Stomach (tissue), 9 donors: ENCODE data around the gene ADAMTSL3. TPM values are rescaled to one million over a fixed set of nuclear protein-coding genes. Genes with fewer than 3 reads are reported as not detected.
A peak's percentile ranks its signal among the peaks of the same experiment; 100 is the strongest.

Source experiments
- DNase-seq, 2 donors: peaks; one replicate each; pipeline versions ENCODE4 v3.0.0 to v3.0.0-alpha.2; 2013 to 2019
- H3K27ac ChIP-seq, 5 donors: fragments of 200-600 bp in 4 of 5; sonication (generic) in 4 of 5; one replicate each; pipeline ENCODE4 v1.5.1; 2013 to 2019; ENCODE audit warnings: mild to moderate bottlenecking in 1 of 5, moderate library complexity in 1 of 5
- H3K27me3 ChIP-seq, 3 donors: fragments of 200-600 bp; sonication (generic); one replicate each; pipeline ENCODE4 v1.5.1; 2017 to 2019; ENCODE audit warnings: mixed run types in 1 of 3
- H3K36me3 ChIP-seq, 4 donors: fragments of 200-600 bp; sonication (generic); 1 replicate in 3 of 4; 2 replicates in 1 of 4; pipeline ENCODE4 v1.5.1; 2016 to 2019
- H3K4me1 ChIP-seq, 4 donors: fragments of 200-600 bp; sonication (generic); one replicate each; pipeline ENCODE4 v1.5.1; 2016 to 2019
- H3K4me3 ChIP-seq, 4 donors: fragments of 200-600 bp; sonication (generic) in 3 of 4; one replicate each; pipeline ENCODE4 v1.5.1; 2016 to 2019; ENCODE audit warnings: mild to moderate bottlenecking in 1 of 4
- H3K9me3 ChIP-seq, 4 donors: fragments of 200-600 bp; sonication (generic); one replicate each; pipeline ENCODE4 v1.5.1; 2016 to 2019
- EP300 ChIP-seq: sonication (generic); formaldehyde crosslinking; IDR thresholded peaks from one replicate; pipeline ENCODE4 v1.6.1; 2017; ENCODE audit warnings: antibody characterized with exemption
- POLR2A ChIP-seq, 4 donors: fragments of 450-650 bp; IDR thresholded peaks; one replicate each; pipeline ENCODE4 v1.6.1; 2016; ENCODE audit warnings: antibody characterized with exemption in 4 of 4, control low read depth in 2 of 4, mild to moderate bottlenecking in 1 of 4, moderate library complexity in 1 of 4
- POLR2AphosphoS5 ChIP-seq, 3 donors: sonication (generic); formaldehyde crosslinking; IDR thresholded peaks; one replicate each; pipeline ENCODE4 v1.6.1; 2016; ENCODE audit warnings: antibody characterized with exemption in 3 of 3
- WGBS, 5 donors: extraction: QIAGEN DNeasy Blood & Tissue Kit in 3 of 5; methylation state at CpG; one replicate each; pipeline versions ENCODE4 v1.1.5 to v1.1.7; 2013 to 2018; 5-methylcytosine and 5-hydroxymethylcytosine counted together
- intact Hi-C: fragments of 100-400 bp; cut with DNase I; formaldehyde crosslinking; loops from one replicate; pipeline ENCODE4 v1.15.1; 2023; ENCODE audit warnings: low total_unique reads
- polyA plus RNA-seq, 3 donors: library from polyadenylated mRNA; stranded (reverse); fragments of 200-250 nt; gene quantifications; one replicate each; pipeline ENCODE4 v1.2.3, GENCODE V29; 2013
- total RNA-seq, 5 donors: library from RNA; depleted of rRNA; stranded (reverse); fragments of >200 nt; gene quantifications; one replicate each; pipeline versions ENCODE4 v1.1.0 to v1.2.3, GENCODE V29; 2014 to 2016
- TF ChIP-seq, protein P1 (sequence below), 7 experiments: fragments of 450-650 bp in 4 of 7; fragments of 200-600 bp in 3 of 7; sonication (generic) in 3 of 7; IDR thresholded peaks; one replicate each; pipeline ENCODE4 v1.5.1; 2016 to 2019; ENCODE audit warnings: antibody characterized with exemption in 7 of 7, control low read depth in 2 of 7, mild to moderate bottlenecking in 1 of 7
- donor health status: healthy with polysubstance abuse.
- donor health status: Bipolar disorder and iron deficiency.
- donor health status: healthy.

Gene ADAMTSL3
- total and polyA plus RNA-seq, 8 donors = 1.1 to 54.9 (median 6.0) TPM

DNA sequence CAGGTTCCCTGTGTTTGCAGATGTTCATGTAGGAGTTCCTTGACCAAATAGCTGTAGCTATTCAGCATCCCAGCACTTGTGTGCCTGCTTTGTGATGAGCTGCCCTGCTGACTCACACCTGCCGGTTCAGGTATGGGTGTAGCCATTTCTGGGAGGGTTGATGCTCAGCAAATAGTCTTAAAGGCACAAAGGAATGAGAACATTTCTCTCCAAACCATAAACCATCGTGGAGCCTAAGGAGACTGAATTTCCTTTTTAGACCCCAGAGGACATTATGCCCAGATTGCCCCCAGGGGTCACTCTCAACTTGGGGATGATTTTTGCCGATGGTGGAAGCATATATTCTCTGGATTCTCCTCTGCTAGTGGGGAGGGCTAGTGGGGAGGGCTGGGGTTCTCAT, 80.6 kb downstream of the ADAMTSL3 start:
- DNase-seq = no peak
- intact Hi-C loops = no loop called here
- Histone ChIP-seq H3K4me1 (no peaks in the 10 kb centered on the region), H3K27ac (no peak overlapping the region), H3K27me3 (no peaks in the 10 kb centered on the region), H3K9me3 (no peaks in the 10 kb centered on the region), H3K36me3 (no peaks in the 10 kb centered on the region), H3K4me3 (no peak overlapping the region)
- no peak for TF ChIP-seq POLR2AphosphoS5 (IDR thresholded peaks at IDR 0.05)
- no peak for TF ChIP-seq POLR2A (IDR thresholded peaks at IDR 0.05)
- TF ChIP-seq, protein P1, sequence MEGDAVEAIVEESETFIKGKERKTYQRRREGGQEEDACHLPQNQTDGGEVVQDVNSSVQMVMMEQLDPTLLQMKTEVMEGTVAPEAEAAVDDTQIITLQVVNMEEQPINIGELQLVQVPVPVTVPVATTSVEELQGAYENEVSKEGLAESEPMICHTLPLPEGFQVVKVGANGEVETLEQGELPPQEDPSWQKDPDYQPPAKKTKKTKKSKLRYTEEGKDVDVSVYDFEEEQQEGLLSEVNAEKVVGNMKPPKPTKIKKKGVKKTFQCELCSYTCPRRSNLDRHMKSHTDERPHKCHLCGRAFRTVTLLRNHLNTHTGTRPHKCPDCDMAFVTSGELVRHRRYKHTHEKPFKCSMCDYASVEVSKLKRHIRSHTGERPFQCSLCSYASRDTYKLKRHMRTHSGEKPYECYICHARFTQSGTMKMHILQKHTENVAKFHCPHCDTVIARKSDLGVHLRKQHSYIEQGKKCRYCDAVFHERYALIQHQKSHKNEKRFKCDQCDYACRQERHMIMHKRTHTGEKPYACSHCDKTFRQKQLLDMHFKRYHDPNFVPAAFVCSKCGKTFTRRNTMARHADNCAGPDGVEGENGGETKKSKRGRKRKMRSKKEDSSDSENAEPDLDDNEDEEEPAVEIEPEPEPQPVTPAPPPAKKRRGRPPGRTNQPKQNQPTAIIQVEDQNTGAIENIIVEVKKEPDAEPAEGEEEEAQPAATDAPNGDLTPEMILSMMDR (IDR thresholded peaks at IDR 0.05) = no peak
- TF ChIP-seq EP300 = no peak
- 44 to 59% (median 54%) methylated on average over 3 of the region's 3 CpGs for WGBS, 5 donors

DNA sequence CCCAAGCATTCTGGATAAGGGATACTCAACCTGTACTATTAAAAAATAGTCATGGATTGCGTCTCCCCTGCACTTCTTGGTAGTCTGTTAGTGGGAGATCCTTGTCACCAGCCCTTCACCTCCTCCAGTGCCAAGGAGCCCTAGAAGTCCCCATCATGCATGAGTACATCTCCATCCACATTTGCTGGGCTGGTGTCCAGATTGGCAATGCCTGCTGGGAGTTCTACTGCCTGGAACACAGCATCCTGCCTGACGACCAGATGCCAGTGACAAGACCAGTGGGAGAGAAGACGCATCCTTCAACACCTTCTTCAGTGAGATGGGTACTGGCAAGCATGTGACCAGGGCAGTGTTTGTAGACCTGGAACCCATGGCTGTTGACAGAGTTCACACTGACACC, 85.7 kb downstream of the ADAMTSL3 start:
- Histone ChIP-seq H3K9me3 (no peaks in the 10 kb centered on the region), H3K4me1 (no peaks in the 10 kb centered on the region), H3K27ac (no peak overlapping the region), H3K4me3 (no peak overlapping the region), H3K36me3 (peaks cover 0 to 5% (median 0%) of the 10 kb centered on the region in 4 donors), H3K27me3 (no peaks in the 10 kb centered on the region)
- 62 to 89% (median 67%) methylated on average over 3 of the region's 3 CpGs for WGBS, 5 donors
- intact Hi-C loops = loop anchor here (10.0 kb wide), 1 partner anchor 165 kb away; no protein-coding TSS in a partner anchor
- no peak for DNase-seq
- TF ChIP-seq EP300 (no peak), POLR2A (IDR thresholded peaks at IDR 0.05) (no peak)
- TF ChIP-seq, protein P1 (IDR thresholded peaks at IDR 0.05) = no peak

DNA sequence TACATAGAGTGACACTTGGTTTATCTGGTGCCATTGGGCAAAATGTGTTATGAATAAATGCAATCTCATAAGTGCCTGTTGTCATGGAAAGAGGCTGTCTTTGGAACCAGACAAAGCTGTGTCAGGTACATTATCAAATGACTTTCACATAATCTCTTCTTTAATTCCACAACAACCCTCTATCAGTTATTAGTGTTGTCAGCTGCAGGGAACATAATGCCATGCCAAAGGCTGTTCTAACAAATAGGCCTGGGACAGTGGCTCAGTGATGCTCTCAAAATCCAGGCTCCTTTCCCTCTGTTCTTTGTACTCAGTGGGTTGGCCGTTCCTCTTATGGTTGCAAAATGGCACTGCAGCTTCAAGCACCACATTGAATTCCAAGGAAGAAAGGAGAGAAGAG, 91.8 kb downstream of the ADAMTSL3 start:
- no peak for TF ChIP-seq EP300
- Histone ChIP-seq H3K27me3 (no peaks in the 10 kb centered on the region), H3K9me3 (no peaks in the 10 kb centered on the region), H3K27ac (no peak overlapping the region), H3K36me3 (peaks cover 0 to 8% (median 0%) of the 10 kb centered on the region in 4 donors), H3K4me3 (no peak overlapping the region), H3K4me1 (peaks cover 0 to 10% (median 3%) of the 10 kb centered on the region in 4 donors)
- 86 to 96% (median 89%) methylated on average over 1 of the region's 1 CpG for WGBS, 5 donors
- intact Hi-C loops = loop anchor here (10.0 kb wide), 1 partner anchor 171 kb away; no protein-coding TSS in a partner anchor
- no peak for DNase-seq

DNA sequence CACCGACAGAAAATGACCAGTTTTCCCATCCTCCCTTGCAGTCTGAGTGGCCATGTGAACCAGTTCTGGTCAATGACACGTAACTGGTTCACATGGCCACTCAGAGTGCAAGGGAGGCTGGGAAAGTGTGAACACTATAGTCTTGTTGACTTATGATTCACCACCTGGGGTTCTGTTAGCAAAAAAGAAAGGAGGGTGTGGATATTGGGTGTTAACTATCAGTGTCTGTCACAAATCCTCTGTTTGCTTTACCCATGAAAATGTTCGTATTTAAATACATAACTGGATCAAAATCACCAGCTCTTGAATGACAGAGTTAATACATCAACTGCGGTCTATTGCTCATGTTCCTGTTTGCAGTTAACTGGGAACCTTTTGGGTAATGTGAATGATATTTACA, 92.3 kb downstream of the ADAMTSL3 start:
- Histone ChIP-seq H3K36me3 (peaks cover 0 to 8% (median 0%) of the 10 kb centered on the region in 4 donors), H3K27me3 (no peaks in the 10 kb centered on the region), H3K27ac (peak overlapping the region in 1 of 5 donors; percentile 56), H3K4me1 (peaks cover 0 to 10% (median 3%) of the 10 kb centered on the region in 4 donors), H3K9me3 (no peaks in the 10 kb centered on the region), H3K4me3 (no peak overlapping the region)
- intact Hi-C loops = loop anchor here (10.0 kb wide), 1 partner anchor 171 kb away; no protein-coding TSS in a partner anchor
- WGBS, 5 donors = 66 to 81% (median 72%) methylated on average over 4 of the region's 4 CpGs
- TF ChIP-seq, protein P1 (IDR thresholded peaks at IDR 0.05) = no peak
- no peak for TF ChIP-seq POLR2AphosphoS5 (IDR thresholded peaks at IDR 0.05)
- DNase-seq = no peak

DNA sequence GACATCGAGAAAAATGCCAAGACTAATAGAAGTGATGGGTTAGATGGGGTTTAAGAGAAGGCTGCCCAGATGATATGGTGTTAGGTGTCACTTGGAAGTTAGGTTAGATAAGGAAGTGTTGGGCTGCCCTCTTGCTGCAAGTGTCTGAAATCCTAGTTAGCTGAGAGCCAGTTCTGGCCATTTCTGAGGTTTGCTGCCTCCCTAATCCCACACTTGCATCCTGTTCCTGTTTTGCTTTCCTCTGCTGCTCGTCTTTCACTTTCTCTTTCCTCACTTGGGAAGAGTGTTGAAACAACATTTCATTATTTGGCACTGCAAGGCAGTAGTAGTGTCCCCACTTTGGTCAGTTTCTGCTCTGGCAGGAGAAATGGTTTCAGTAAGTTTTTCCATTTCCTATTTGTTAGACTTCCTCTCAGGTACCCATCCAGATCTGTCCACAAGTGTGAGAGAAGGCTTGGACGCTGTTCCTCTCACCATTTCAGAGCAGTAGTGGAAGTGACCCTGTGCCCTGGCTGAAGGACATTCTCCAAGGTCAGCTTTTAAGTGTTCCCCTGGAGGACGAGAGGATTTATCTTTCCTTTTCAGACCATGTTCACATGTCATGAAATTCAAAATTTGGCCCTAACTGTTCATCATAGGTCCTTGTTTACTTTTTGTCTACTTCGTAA, 93.3 kb downstream of the ADAMTSL3 start:
- no peak for TF ChIP-seq EP300
- TF ChIP-seq POLR2AphosphoS5 (IDR thresholded peaks at IDR 0.05) = peak in 2 of 3 donors; percentile 35 to 67
- no peak for TF ChIP-seq POLR2A (IDR thresholded peaks at IDR 0.05)
- TF ChIP-seq, protein P1 (IDR thresholded peaks at IDR 0.05) = peak in 2 of 7 experiments; percentile 7 to 21
- H3K4me1 ChIP-seq = peaks cover 0 to 10% (median 3%) of the 10 kb centered on the region in 4 donors
- DNase-seq = peak in 1 of 2 donors; percentile 78
- H3K36me3 ChIP-seq = peaks cover 0 to 8% (median 0%) of the 10 kb centered on the region in 4 donors
- WGBS, 5 donors = 46 to 53% (median 48%) methylated on average over 5 of the region's 5 CpGs
- intact Hi-C loops = loop anchor here (10.0 kb wide), 1 partner anchor 172 kb away; no protein-coding TSS in a partner anchor
- peak overlapping the region in 1 of 4 donors; percentile 7 for H3K4me3 ChIP-seq
- peak overlapping the region in 3 of 5 donors; percentile 56 to 74 (median 67) for H3K27ac ChIP-seq
- no peaks in the 10 kb centered on the region for H3K9me3 ChIP-seq
- H3K27me3 ChIP-seq = no peaks in the 10 kb centered on the region
